ENCODE results near the gene PODN. TPM values are rescaled to one million over a fixed set of nuclear protein-coding genes. Genes with fewer than 3 reads are reported as not detected.

The PODN gene, protein sequence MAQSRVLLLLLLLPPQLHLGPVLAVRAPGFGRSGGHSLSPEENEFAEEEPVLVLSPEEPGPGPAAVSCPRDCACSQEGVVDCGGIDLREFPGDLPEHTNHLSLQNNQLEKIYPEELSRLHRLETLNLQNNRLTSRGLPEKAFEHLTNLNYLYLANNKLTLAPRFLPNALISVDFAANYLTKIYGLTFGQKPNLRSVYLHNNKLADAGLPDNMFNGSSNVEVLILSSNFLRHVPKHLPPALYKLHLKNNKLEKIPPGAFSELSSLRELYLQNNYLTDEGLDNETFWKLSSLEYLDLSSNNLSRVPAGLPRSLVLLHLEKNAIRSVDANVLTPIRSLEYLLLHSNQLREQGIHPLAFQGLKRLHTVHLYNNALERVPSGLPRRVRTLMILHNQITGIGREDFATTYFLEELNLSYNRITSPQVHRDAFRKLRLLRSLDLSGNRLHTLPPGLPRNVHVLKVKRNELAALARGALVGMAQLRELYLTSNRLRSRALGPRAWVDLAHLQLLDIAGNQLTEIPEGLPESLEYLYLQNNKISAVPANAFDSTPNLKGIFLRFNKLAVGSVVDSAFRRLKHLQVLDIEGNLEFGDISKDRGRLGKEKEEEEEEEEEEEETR
- total RNA-seq: 0.39 and 8.6 TPM in 2 replicates

DNA sequence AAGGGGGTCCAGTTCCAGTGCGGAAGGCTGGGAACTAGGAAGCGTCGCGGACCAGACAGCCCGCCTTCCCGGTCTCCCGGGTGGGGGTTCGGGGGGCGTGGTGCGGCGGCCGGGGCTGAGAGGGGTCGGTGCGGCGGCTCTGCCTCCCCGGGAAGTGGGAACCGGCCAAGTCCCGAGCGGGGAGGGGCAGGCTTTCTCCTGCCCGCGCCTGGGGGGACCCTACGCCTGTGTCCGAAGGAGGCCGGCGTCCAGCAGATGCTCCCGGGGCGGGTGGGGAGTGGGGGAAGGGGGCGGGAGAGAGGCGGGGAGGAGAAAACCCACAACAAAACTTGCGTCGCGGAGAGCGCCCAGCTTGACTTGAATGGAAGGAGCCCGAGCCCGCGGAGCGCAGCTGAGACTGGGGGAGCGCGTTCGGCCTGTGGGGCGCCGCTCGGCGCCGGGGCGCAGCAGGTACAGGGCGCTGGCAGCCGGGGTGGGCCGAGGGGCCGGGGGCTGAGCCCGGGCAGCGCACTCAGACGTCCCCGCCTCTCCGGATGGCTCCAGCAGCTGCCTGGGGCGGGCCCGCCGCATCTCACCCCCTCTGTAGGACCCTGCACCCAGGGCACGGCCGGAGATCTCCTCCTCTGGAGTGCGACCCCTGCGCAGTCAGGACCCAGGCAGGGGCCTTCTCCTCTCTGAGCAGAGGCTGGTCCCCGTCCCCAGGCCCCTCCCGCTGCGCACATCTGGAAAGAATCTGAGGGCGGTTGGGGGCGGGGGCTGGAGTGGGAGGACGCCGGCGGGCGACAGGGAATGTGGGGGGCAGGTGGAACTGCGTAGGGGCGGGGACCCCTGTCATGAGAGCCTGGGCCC lies at the start of gene PODN:
PODN (plus strand) TSS at position 355 of the 849 bp plus-strand sequence. CDS start 7,643 bp downstream, outside the sequence.

Other genes with a start within 250 kb of the PODN start
- 0.96 and 1.0 TPM in 2 replicates for gene ZYG11A, start 219.5 kb upstream of the PODN start, total RNA-seq
- 11.1 and 31.1 TPM in 2 replicates for gene ECHDC2, start 140.5 kb upstream of the PODN start, total RNA-seq
- 107 and 161 TPM in 2 replicates for gene SCP2, start 134.9 kb upstream of the PODN start, total RNA-seq
- gene SLC1A7, start 80.4 kb downstream of the PODN start, total RNA-seq: 0.56 TPM in 1 of 2 replicates, not detected in the other
- 20.0 and 25.6 TPM in 2 replicates for gene CPT2, start 134.6 kb downstream of the PODN start, total RNA-seq
- 69.3 and 70.1 TPM in 2 replicates for gene CZIB, start 158.4 kb downstream of the PODN start, total RNA-seq
- 40.9 and 42.0 TPM in 2 replicates for gene MAGOH, start 176.3 kb downstream of the PODN start, total RNA-seq

All from epithelial cell of alveolus of lung (primary cell).